ENCODE results near the gene PPP4C. TPM values are rescaled to one million over a fixed set of nuclear protein-coding genes. Genes with fewer than 3 reads are reported as not detected.

PPP4C gene
- total RNA-seq = 124 and 137 TPM in 2 replicates

DNA sequence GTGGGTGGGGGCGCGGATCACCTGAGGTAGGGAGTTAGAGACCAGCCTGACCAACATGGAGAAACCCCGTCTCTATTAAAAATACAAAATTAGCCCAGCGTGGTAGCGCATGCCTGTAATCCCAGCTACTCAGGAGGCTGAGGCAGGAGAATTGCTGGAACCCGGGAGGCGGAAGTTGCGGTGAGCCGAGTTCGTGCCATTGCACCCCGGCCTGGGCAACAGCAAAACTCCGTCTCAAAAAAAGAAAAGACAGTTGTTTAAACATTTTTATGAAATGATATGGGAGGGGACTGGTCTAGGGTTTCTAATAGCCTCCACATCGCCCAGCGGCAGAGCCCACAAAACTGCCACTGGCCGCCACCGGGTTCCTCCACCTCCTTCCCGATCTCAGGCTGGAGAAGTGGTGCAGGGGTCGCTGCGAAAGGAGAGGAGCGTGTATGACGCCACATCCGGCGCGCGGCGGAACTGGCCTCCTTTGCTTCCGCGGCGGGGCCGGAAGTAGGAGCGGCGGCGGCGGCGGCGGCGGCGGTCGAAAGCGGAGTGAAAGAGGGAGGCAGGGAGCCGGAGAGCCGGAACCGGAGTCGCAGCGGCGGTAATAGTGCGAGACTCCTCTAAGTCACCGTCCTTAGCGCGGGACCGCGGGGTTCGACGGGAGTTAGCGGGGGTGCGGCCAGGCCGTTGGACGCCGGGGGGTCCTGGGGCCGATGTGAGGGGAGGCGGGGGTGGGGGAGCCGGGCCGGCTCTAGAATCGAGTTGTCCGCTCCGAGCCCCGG lies at the start of gene PPP4C:
Gene PPP4C, plus strand, starts transcription at position 492 of the 773 bp plus-strand sequence. CDS start 384 bp downstream, outside the sequence.

DNA sequence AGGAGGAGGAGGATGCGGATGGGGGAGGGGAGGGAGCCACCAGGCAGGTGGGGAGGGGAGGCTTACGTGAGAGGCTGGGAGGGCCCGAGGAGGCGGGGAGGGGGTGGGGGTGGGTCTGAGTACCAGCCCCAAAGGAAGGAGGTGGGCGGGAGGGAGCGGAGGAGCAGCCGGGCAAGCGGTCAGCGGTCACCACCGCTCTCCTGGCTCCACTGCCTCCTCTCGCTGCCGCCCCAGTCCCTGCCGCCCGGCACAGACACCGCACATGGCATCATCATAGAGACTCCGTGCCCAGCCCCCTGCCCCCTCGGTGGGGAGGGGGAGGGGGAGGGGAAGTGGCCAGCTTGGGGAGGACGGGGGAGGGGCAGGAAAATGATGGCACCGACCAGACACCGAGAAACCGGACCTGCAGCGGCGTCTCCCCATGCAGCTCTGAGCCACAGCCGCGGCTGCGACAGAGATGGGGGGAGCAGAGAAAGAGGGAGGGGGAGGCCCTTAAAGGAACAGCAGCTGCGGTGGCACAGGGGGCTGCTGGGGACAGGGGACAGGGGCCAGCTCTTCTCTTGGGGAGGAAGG lies 44.9 kb upstream of the PPP4C start, which contains the start of gene TLCD3B:
Gene TLCD3B, minus strand, starts transcription at position 431 of the 573 bp plus-strand sequence. CDS start 744 bp downstream, outside the sequence.

GRCh38 chr16:30065102-30065942 lies 10.5 kb upstream of the PPP4C start, which contains the start of gene ALDOA:
Gene ALDOA (plus strand): TSS chr16:30065760. CDS start chr16:30066898, 1,138 bp downstream.

GRCh38 chr16:30091474-30092372 lies 15.9 kb downstream of the PPP4C start, which contains the start of gene TBX6:
Gene TBX6 (minus strand): TSS chr16:30091924. CDS start chr16:30091193, 731 bp downstream.

DNA sequence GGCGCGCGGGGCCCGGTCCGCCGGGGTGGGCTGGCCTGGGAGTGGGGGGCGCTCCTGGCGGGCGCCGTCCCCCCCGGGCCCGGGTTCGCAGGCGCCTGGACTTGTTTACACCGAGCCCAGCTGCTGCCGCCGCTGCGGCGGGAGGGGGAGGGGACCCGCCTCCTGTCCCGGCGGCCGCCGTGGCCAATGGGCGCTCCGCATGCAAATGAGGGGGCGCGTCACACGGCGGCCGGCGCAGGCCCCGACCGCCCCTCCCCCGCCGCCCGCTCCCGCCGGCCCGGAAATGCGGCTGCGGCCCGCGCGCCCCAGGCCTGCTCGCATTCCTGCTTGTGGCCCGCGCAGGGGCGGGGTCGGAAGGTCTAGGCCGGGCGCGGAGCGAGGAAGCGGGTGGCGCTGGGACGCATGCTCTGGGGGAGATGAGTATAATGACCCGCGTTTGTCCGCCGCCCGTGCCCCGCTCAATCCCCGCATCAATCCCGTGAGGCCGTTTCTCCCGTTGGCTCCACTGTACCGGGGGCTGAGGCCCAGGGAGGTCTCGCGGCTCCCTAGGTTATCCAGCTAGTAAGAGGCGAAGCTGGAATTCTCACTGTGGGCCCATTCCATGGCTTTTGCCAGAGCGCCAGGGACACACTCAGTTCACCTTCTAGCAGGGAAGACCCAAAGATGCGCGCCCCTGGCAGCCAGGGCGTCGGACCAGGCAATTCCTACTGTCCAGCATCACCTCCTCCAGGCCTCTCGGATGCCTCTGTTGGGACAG lies 20.5 kb downstream of the PPP4C start, which contains the start of gene YPEL3:
Gene YPEL3, minus strand, starts transcription at position 109 of the 757 bp plus-strand sequence. CDS start 731 bp downstream, outside the sequence.

DNA sequence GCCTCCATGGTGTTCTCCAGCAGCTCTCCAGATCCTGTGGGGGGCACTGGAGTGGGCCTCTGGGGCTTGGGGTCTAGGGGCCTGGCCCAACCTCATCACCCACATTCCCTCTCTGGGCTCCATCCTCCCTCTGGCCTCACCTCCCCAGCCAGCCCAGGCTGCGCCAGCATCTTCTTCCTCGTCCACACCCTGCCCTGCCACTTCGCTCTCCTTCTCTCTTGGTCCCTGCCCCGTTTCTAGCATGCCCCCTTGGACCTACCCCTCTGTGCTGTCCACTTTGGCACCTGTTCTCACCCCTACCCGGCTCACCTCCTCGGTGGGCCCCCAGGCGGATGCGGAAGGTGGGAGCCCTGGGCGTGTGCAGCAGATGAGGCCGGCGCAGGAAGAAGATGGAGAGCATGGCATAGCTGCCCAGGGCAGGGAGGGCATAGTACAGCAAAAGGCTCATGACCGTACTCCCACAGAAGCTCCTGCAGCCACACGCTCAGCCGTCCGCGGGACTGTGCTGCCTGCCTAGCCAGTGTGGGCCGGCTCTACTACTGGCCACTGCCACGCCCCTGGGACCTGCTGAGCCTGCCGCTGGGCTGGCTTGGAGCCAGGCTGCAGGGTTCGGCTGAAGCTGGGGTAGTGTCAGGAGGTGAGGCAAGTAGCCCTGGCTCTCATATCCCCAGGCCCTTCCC lies 37.4 kb downstream of the PPP4C start, which contains the start of gene GDPD3:
Gene GDPD3, minus strand, starts transcription at position 507 of the 680 bp plus-strand sequence. Its CDS starts 59 bp downstream, at position 448.

Other genes starting within 250 kb of the PPP4C start
- 101 and 114 TPM in 2 replicates for gene CDIPT, start 212.8 kb upstream of the PPP4C start, total RNA-seq
- 65.5 and 78.6 TPM in 2 replicates for gene SEZ6L2, start 176.4 kb upstream of the PPP4C start, total RNA-seq
- 8.8 and 12.8 TPM in 2 replicates for gene ASPHD1, start 175.5 kb upstream of the PPP4C start, total RNA-seq
- 7.3 and 12.1 TPM in 2 replicates for gene KCTD13, start 149.8 kb upstream of the PPP4C start, total RNA-seq
- gene TMEM219, start 113.9 kb upstream of the PPP4C start, total RNA-seq = 81.6 and 84.1 TPM in 2 replicates
- gene TAOK2, start 102.1 kb upstream of the PPP4C start, total RNA-seq = 57.6 and 60.2 TPM in 2 replicates
- gene HIRIP3, start 80.4 kb upstream of the PPP4C start, total RNA-seq = 5.6 and 5.9 TPM in 2 replicates
- 15.2 and 23.6 TPM in 2 replicates for gene INO80E, start 79.8 kb upstream of the PPP4C start, total RNA-seq
- gene DOC2A, start 65.0 kb upstream of the PPP4C start, total RNA-seq = 0.20 and 0.33 TPM in 2 replicates
- not detected in 2 replicates for gene C16orf92, start 52.8 kb upstream of the PPP4C start, total RNA-seq
- gene TLCD3B, start 44.7 kb upstream of the PPP4C start, total RNA-seq = 0.10 and 0.26 TPM in 2 replicates
- gene ALDOA, start 10.2 kb upstream of the PPP4C start, total RNA-seq = 1,333 and 1,606 TPM in 2 replicates
- 0.13 and 0.20 TPM in 2 replicates for gene TBX6, start 15.9 kb downstream of the PPP4C start, total RNA-seq
- gene YPEL3, start 20.2 kb downstream of the PPP4C start, total RNA-seq = 13.8 and 27.0 TPM in 2 replicates
- 0.76 and 1.3 TPM in 2 replicates for gene GDPD3, start 37.5 kb downstream of the PPP4C start, total RNA-seq
- gene MAPK3, start 47.2 kb downstream of the PPP4C start, total RNA-seq = 36.8 and 39.5 TPM in 2 replicates
- 0.20 and 0.33 TPM in 2 replicates for gene CORO1A, start 107.6 kb downstream of the PPP4C start, total RNA-seq
- gene BOLA2B, start 117.7 kb downstream of the PPP4C start, total RNA-seq = 8.5 and 19.2 TPM in 2 replicates
- gene SLX1A, start 117.9 kb downstream of the PPP4C start, total RNA-seq = 15.0 and 25.2 TPM in 2 replicates
- 2.2 and 4.0 TPM in 2 replicates for gene SULT1A3, start 123.3 kb downstream of the PPP4C start, total RNA-seq
- gene NPIPB13, start 172.5 kb downstream of the PPP4C start, total RNA-seq = 0.59 and 0.73 TPM in 2 replicates

Measured in smooth muscle cell of the pulmonary artery (primary cell).